Adrenal gland (tissue), 5 donors: Measurements from ENCODE around the gene PLCB1.

Experiments used
- CTCF ChIP-seq, 6 experiments: fragments of 450-650 bp in 4 of 6; fragments of 200-600 bp in 2 of 6; sonication (generic) in 1 of 6; IDR thresholded peaks; 1 replicate in 5 of 6; 2 replicates in 1 of 6; pipeline versions ENCODE4 v1.5.1 to v1.8.0; 2016 to 2021; ENCODE audit warnings: antibody characterized with exemption in 6 of 6, mild to moderate bottlenecking in 2 of 6, moderate library complexity in 1 of 6
- POLR2A ChIP-seq, 2 donors: fragments of 450-650 bp; IDR thresholded peaks; one replicate each; pipeline ENCODE4 v1.6.1; 2017; ENCODE audit warnings: antibody characterized with exemption in 2 of 2, mild to moderate bottlenecking in 2 of 2, moderate library complexity in 1 of 2
- donor health status: DM: no; HTN: no; CAD: no.

GRCh38 chr20:8536262-8536618 is 404.2 kb downstream of the PLCB1 start:
- TF ChIP-seq POLR2A (IDR thresholded peaks at IDR 0.05), result no peak
- no peak for TF ChIP-seq CTCF (IDR thresholded peaks at IDR 0.05)
